H7 (cell line): ENCODE measurements around the gene TMCO4. TPM values are rescaled to one million over a fixed set of nuclear protein-coding genes. Genes with fewer than 3 reads are reported as not detected.
"Not testable (repeated sequence)": the region's sequence is repeated elsewhere in the genome, so short reads cannot be mapped to it uniquely, and the experiment has no call there.

Experiments
- DNase-seq: peaks from one replicate; pipeline ENCODE4 v3.0.0; 2012
- H3K27me3 ChIP-seq: 2 replicates; pipeline ENCODE4 v1.6.0; 2011; ENCODE audit warnings: mild to moderate bottlenecking, low read length; ENCODE audit not compliant: control insufficient read depth, insufficient read depth
- H3K36me3 ChIP-seq: replicated peaks from 2 replicates; pipeline ENCODE4 v1.5.1; 2011; ENCODE audit warnings: low read length; ENCODE audit not compliant: control insufficient read depth, insufficient read depth
- H3K4me3 ChIP-seq: 2 replicates; pipeline ENCODE4 v1.5.1; 2011; ENCODE audit warnings: low read depth, mild to moderate bottlenecking, control low read depth, low read length, moderate library complexity; ENCODE audit not compliant: insufficient read depth
- total RNA-seq: library from RNA; depleted of rRNA; stranded (reverse); fragments of >200 nt; shearing (Covaris generic); gene quantifications from 2 replicates; pipeline ENCODE4 v1.2.3, GENCODE V29; 2014

The TMCO4 gene
- total RNA-seq, 1 experiment from 2014 or later: 8.8 TPM

- peak; percentile 68 for DNase-seq
- Histone ChIP-seq H3K36me3 (no peaks in the 10 kb centered on the region), H3K27me3 (peaks cover 27% of the 10 kb centered on the region), H3K4me3 (peak overlapping the region; percentile 45)
Measured at GRCh38 chr1:19800076-19800804, 524 bp upstream of the TMCO4 start.

GRCh38 chr1:19798486-19799229 lies 1.1 kb downstream of the TMCO4 start:
- H3K27me3 ChIP-seq: peaks cover 27% of the 10 kb centered on the region
- no peak overlapping the region for H3K4me3 ChIP-seq
- DNase-seq: no peak
- no peaks in the 10 kb centered on the region for H3K36me3 ChIP-seq

GRCh38 chr1:19797827-19798226 lies 1.9 kb downstream of the TMCO4 start:
- Histone ChIP-seq H3K36me3 (no peaks in the 10 kb centered on the region), H3K27me3 (peaks cover 27% of the 10 kb centered on the region), H3K4me3 (no peak overlapping the region)
- DNase-seq: no peak

- H3K4me3 ChIP-seq: no peak overlapping the region
- H3K27me3 ChIP-seq: peaks cover 9% of the 10 kb centered on the region
- DNase-seq: no peak
- no peaks in the 10 kb centered on the region for H3K36me3 ChIP-seq
Measured at GRCh38 chr1:19794583-19794982, 5.1 kb downstream of the TMCO4 start.

- Histone ChIP-seq H3K4me3 (no peak overlapping the region), H3K27me3 (peaks cover 3% of the 10 kb centered on the region; the same call in 1 of the 2 replicates), H3K36me3 (no peaks in the 10 kb centered on the region)
- no peak for DNase-seq
Measured at GRCh38 chr1:19793360-19794046, 6.2 kb downstream of the TMCO4 start.

DNA sequence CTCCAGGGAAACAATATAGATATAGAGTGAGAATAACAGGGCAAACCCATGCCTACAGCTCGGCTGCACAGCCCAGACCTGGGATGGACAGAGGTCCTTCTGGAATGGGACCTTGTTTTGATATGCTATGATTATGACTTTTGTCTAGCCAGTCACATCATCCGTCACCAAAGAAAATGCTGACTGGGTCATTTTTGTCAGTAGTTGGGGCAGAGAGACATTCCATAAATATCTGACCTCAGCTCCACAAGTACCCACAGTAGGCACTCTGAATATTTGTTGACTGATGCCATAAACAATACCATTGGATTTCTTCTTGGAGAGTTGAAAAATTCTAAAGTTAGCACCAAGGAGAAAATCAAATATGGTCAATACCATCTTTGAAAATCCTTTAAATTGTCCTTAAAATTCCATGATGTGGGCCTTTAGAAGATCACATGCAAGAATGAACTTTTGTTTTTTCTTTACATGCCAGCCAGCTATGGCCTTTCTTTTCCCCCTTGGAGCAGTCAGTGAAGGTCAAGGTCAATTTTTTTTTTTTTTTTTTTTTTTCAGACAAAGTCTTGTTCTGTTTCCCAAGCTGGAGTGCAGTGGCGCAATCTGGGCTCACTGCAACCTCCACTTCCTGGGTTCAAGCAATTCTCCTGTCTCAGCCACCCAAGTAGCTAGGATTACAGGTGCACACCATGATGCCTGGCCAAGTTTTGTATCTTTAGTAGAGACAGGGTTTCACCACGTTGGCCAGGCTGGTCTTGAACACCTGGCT lies 7.3 kb downstream of the TMCO4 start:
- no peak for DNase-seq
- H3K27me3 ChIP-seq: no peaks in the 10 kb centered on the region
- H3K36me3 ChIP-seq: no peaks in the 10 kb centered on the region
- H3K4me3 ChIP-seq: no peak overlapping the region

GRCh38 chr1:19790061-19790975 lies 9.4 kb downstream of the TMCO4 start:
- not testable (repeated sequence) for H3K4me3 ChIP-seq, H3K27me3 ChIP-seq, DNase-seq, H3K36me3 ChIP-seq

DNA sequence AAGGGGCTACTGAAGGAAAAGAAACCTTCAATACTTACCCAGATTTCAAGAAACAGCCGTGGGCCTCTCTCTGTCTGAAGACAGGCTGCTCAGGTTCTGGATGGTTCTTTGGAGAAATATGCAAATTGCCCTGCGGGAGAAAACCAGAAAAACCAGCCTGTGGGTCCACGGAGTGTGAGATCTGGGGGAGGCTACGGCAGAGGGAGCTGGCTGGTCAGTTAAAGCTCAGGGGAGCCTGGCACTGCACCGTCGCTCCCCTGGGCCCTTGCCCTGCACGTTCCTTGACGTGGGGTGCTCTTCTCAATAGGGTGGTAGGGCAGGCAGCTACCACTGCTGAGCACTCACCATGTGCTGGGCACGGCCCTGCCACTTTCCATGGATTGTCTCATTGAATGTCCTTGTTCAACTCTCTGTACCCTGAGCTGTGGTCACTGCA lies 12.7 kb downstream of the TMCO4 start:
- H3K36me3 ChIP-seq: no peaks in the 10 kb centered on the region
- H3K27me3 ChIP-seq: peaks cover 14% of the 10 kb centered on the region
- DNase-seq: peak; percentile 83
- no peak overlapping the region for H3K4me3 ChIP-seq

- no peak for DNase-seq
- Histone ChIP-seq H3K27me3 (peaks cover 22% of the 10 kb centered on the region), H3K36me3 (no peaks in the 10 kb centered on the region), H3K4me3 (no peak overlapping the region)
Measured at GRCh38 chr1:19785660-19786059, 14.1 kb downstream of the TMCO4 start.

DNA sequence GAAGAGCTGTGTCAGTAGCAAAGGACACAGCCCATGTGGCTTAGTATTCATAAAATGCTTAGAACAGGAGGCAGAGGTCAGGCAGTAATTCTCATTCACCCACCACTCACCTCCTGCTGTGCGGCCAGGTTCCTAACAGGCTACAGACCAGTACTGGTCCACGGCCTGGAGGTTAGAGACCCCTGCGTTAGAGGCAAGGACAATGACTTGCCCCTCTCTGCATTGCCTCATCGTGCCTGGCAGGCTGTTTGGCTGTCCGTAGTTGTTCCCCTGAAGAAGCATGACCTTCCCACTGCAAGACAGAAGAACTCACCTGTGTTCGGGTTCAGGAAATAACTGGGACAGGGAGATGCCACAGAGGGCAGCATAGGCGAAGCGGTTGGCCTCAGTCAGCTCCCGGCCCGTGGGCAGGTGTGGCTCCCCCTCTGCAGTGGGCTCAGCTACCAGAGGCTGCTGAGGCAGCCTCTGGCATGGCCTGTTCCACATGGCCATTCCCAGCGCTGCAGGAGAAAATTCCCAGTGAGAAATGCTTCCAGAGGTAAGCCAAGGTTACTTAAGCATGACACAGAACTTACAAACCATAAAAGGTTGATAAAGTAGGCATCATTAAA lies 19.3 kb downstream of the TMCO4 start:
- no peaks in the 10 kb centered on the region for H3K36me3 ChIP-seq
- peak; percentile 57 for DNase-seq
- no peak overlapping the region for H3K4me3 ChIP-seq
- H3K27me3 ChIP-seq: peaks cover 44% of the 10 kb centered on the region

DNA sequence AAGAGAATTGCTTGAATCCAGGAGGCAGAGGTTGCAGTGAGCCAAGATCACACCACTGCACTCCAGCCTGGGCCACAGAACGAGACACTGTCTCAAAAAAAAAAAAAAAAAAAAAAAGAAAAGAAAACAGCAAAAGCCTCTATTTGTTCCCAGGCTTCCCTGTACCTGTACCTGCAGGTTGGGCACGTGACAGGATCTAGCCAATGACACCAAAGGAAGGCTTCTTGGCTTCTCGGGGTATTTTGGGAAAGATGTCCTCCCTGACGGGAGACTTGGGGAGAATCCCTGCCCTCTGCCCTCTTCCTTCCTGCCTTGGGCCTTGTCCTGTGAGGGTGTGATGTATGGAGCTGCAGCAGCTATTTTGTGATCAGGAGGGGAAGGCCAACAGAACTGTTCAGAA lies 22.8 kb downstream of the TMCO4 start:
- Histone ChIP-seq H3K27me3 (peaks cover 29% of the 10 kb centered on the region), H3K36me3 (no peaks in the 10 kb centered on the region), H3K4me3 (no peak overlapping the region)
- DNase-seq: no peak

GRCh38 chr1:19776287-19776686 lies 23.4 kb downstream of the TMCO4 start:
- DNase-seq: no peak
- no peak overlapping the region for H3K4me3 ChIP-seq
- H3K27me3 ChIP-seq: peaks cover 27% of the 10 kb centered on the region
- H3K36me3 ChIP-seq: no peaks in the 10 kb centered on the region

GRCh38 chr1:19775831-19776230 lies 23.9 kb downstream of the TMCO4 start:
- Histone ChIP-seq H3K4me3 (no peak overlapping the region), H3K36me3 (no peaks in the 10 kb centered on the region), H3K27me3 (peaks cover 24% of the 10 kb centered on the region)
- DNase-seq: no peak
